IMR-90 (cell line): ENCODE measurements around the gene ARSA.
"Not testable (repeated sequence)": the region's sequence is repeated elsewhere in the genome, so short reads cannot be mapped to it uniquely, and the experiment has no call there.

Source experiments
- CTCF ChIP-seq: conservative IDR thresholded peaks from 2 replicates; pipeline ENCODE4 v1.5.1; 2012; ENCODE audit warnings: mild to moderate bottlenecking, low read depth, low read length, improper control_type of control experiment
- MAFK ChIP-seq: IDR thresholded peaks from 2 replicates; pipeline ENCODE4 v1.6.1; 2012; ENCODE audit warnings: low read depth, low read length, improper control_type of control experiment

DNA sequence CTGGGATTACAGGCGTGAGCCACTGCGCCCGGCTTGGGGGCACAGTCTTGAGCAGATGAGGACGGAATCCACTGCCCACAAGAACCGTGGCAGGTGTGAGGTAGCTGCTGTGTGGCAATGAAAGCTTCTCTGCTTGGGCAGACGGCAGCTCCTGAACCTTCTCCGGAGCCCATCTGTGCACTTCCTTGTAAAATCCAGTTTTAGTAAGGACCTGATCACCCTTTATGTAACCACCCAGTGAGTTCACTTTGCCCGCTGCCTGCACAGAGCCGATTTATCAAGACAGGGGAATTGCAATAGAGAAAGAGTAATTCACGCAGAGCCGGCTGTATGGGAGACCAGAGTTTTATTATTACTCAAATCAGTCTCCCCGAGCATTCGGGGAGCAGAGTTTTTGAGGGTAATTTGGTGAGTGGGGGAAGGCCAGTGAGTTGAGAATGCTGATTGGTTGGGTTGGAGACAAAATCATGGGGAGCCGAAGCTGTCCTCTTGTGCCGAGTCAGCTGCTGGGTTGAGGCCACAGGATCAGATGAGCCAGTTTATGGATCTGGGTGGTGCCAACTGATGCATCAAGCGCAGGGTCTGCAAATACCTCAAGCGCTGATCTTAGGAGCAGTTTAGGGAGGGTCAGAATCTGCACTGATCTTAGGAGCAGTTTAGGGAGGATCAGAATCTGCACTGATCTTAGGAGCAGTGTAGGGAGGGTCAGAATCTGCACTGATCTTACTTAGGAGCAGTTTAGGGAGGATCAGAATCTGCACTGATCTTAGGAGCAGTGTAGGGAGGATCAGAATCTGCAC is 15.3 kb upstream of the ARSA start:
- not testable (repeated sequence) for TF ChIP-seq CTCF, MAFK
